ENCODE data around the gene NUDT9.
A peak's percentile ranks its signal among the peaks of the same experiment; 100 is the strongest.
"Not testable (repeated sequence)": the region's sequence is repeated elsewhere in the genome, so short reads cannot be mapped to it uniquely, and the experiment has no call there.

Gene NUDT9

GRCh38 chr4:87388901-87389300, 33.5 kb upstream of the NUDT9 start:
- Histone ChIP-seq H3K27ac (ENCODE audit: low read length) (no peak overlapping the region), H3K9me2 (replicated peaks; ENCODE audit: insufficient read depth, low read length) (no peaks in the 10 kb centered on the region), H3K4me3 (ENCODE audit: low read length) (no peak overlapping the region), H2AFZ (ENCODE audit: low read length) (no peak overlapping the region), H4K20me1 (ENCODE audit: insufficient read depth, low read length) (no peaks in the 10 kb centered on the region), H3K79me2 (ENCODE audit: low read length) (peaks cover 21% of the 10 kb centered on the region), H3K27me3 (replicated peaks; ENCODE audit: insufficient read depth, low read length) (no peaks in the 10 kb centered on the region), H3F3A (ENCODE audit: insufficient read depth, low read length) (peaks cover 3% of the 10 kb centered on the region), H3K36me3 (replicated peaks; ENCODE audit: insufficient read depth, low read length) (no peaks in the 10 kb centered on the region), H3K4me1 (ENCODE audit: low read length) (0 out of 2 replicates have a peak, but pooled peaks cover 6% of the 10 kb centered on the region), H3K9ac (ENCODE audit: low read length) (no peak overlapping the region), H3K4me2 (ENCODE audit: low read depth, low read length) (no peak overlapping the region), H3K9me3 (replicated peaks; ENCODE audit: insufficient read depth, low read length) (no peaks in the 10 kb centered on the region)
- no peak for DNase-seq
- no peak for TF ChIP-seq EZH2phosphoT487 (IDR thresholded peaks at IDR 0.05; ENCODE audit: low read length)
- TF ChIP-seq EZH2 (optimal IDR thresholded peaks at IDR 0.05; ENCODE audit: low read depth, low read length): no peak
- TF ChIP-seq CTCF (IDR thresholded peaks at IDR 0.05; ENCODE audit: low read length): no peak

GRCh38 chr4:87390055-87390454, 32.3 kb upstream of the NUDT9 start:
- not testable (repeated sequence) for H2AFZ ChIP-seq (ENCODE audit: low read length); H3K9me3 ChIP-seq (replicated peaks; ENCODE audit: insufficient read depth, low read length); H3K9me2 ChIP-seq (replicated peaks; ENCODE audit: insufficient read depth, low read length); H3F3A ChIP-seq (ENCODE audit: insufficient read depth, low read length); H3K27ac ChIP-seq (ENCODE audit: low read length); H3K27me3 ChIP-seq (replicated peaks; ENCODE audit: insufficient read depth, low read length); H3K4me1 ChIP-seq (ENCODE audit: low read length); H4K20me1 ChIP-seq (ENCODE audit: insufficient read depth, low read length); H3K9ac ChIP-seq (ENCODE audit: low read length); DNase-seq; H3K36me3 ChIP-seq (replicated peaks; ENCODE audit: insufficient read depth, low read length)
- peak overlapping the region; percentile 81; the same call in 1 of the 2 replicates for H3K4me3 ChIP-seq (ENCODE audit: low read length)
- H3K79me2 ChIP-seq (ENCODE audit: low read length): peaks cover 21% of the 10 kb centered on the region
- peak overlapping the region; percentile 84; the same call in 1 of the 2 replicates for H3K4me2 ChIP-seq (ENCODE audit: low read depth, low read length)

GRCh38 chr4:87390551-87390890, 31.9 kb upstream of the NUDT9 start:
- no peaks in the 10 kb centered on the region for H3K9me2 ChIP-seq (replicated peaks; ENCODE audit: insufficient read depth, low read length)
- H3K4me1 ChIP-seq (ENCODE audit: low read length): 0 out of 2 replicates have a peak, but pooled peaks cover 6% of the 10 kb centered on the region
- no peaks in the 10 kb centered on the region for H3K27me3 ChIP-seq (replicated peaks; ENCODE audit: insufficient read depth, low read length)
- H3K4me2 ChIP-seq (ENCODE audit: low read depth, low read length): peak overlapping the region; percentile 84
- H3K36me3 ChIP-seq (replicated peaks; ENCODE audit: insufficient read depth, low read length): no peaks in the 10 kb centered on the region
- peak; percentile 10 for DNase-seq
- no peaks in the 10 kb centered on the region for H4K20me1 ChIP-seq (ENCODE audit: insufficient read depth, low read length)
- H3K9ac ChIP-seq (ENCODE audit: low read length): peak overlapping the region; percentile 73
- peaks cover 3% of the 10 kb centered on the region for H3F3A ChIP-seq (ENCODE audit: insufficient read depth, low read length)
- peak overlapping the region; percentile 81 for H3K4me3 ChIP-seq (ENCODE audit: low read length)
- peak overlapping the region; percentile 97 for H2AFZ ChIP-seq (ENCODE audit: low read length)
- TF ChIP-seq EZH2 (optimal IDR thresholded peaks at IDR 0.05; ENCODE audit: low read depth, low read length): no peak
- TF ChIP-seq EZH2phosphoT487 (IDR thresholded peaks at IDR 0.05; ENCODE audit: low read length): no peak
- TF ChIP-seq CTCF (IDR thresholded peaks at IDR 0.05; ENCODE audit: low read length): no peak
- H3K27ac ChIP-seq (ENCODE audit: low read length): peak overlapping the region; percentile 49; the same call in 1 of the 2 replicates
- H3K9me3 ChIP-seq (replicated peaks; ENCODE audit: insufficient read depth, low read length): no peaks in the 10 kb centered on the region
- peaks cover 21% of the 10 kb centered on the region for H3K79me2 ChIP-seq (ENCODE audit: low read length)

- TF ChIP-seq CTCF (IDR thresholded peaks at IDR 0.05; ENCODE audit: low read length): peak; percentile 18
- no peak for TF ChIP-seq EZH2phosphoT487 (IDR thresholded peaks at IDR 0.05; ENCODE audit: low read length)
- Histone ChIP-seq H3K9ac (ENCODE audit: low read length) (peak within 1 kb of the TSS; percentile 73), H3K27ac (ENCODE audit: low read length) (peak within 1 kb of the TSS; percentile 49; the same call in 1 of the 2 replicates), H3K79me2 (ENCODE audit: low read length) (peaks cover 21% of the 10 kb centered on the region), H3K9me2 (replicated peaks; ENCODE audit: insufficient read depth, low read length) (no peaks in the 10 kb centered on the region), H3K9me3 (replicated peaks; ENCODE audit: insufficient read depth, low read length) (no peaks in the 10 kb centered on the region), H3F3A (ENCODE audit: insufficient read depth, low read length) (peaks cover 3% of the 10 kb centered on the region), H3K4me2 (ENCODE audit: low read depth, low read length) (peak within 1 kb of the TSS; percentile 84), H3K36me3 (replicated peaks; ENCODE audit: insufficient read depth, low read length) (no peaks in the 10 kb centered on the region), H2AFZ (ENCODE audit: low read length) (peak within 1 kb of the TSS; percentile 97), H3K4me1 (ENCODE audit: low read length) (0 out of 2 replicates have a peak, but pooled peaks cover 6% of the 10 kb centered on the region), H3K4me3 (ENCODE audit: low read length) (peak within 1 kb of the TSS; percentile 81), H3K27me3 (replicated peaks; ENCODE audit: insufficient read depth, low read length) (no peaks in the 10 kb centered on the region), H4K20me1 (ENCODE audit: insufficient read depth, low read length) (no peaks in the 10 kb centered on the region)
- peak; percentile 95 for DNase-seq
Measured at GRCh38 chr4:87390891-87391575, 31.3 kb upstream of the NUDT9 start, which contains the start of gene HSD17B11. HSD17B11 (minus strand) TSS chr4:87391188; CDS start chr4:87391070, 118 bp downstream.

Data from MM.1S (cell line).